ENCODE results near the gene TOP3A. TPM values are rescaled to one million over a fixed set of nuclear protein-coding genes. Genes with fewer than 3 reads are reported as not detected.

TOP3A gene
- polyA plus RNA-seq, 4 donors: 34.3 to 41.7 (median 39.2) TPM

Other genes with a start within 250 kb of the TOP3A start
- 10 to 100 TPM; 33.2 to 41.8 (median 36.0) TPM for gene DRG2, start 227.0 kb downstream of the TOP3A start, polyA plus RNA-seq (ENCODE audit: insufficient read length in 4 of 4)
- 1 to 10 TPM; 2.1 to 3.8 (median 2.8) TPM for gene MYO15A, start 206.2 kb downstream of the TOP3A start, polyA plus RNA-seq (ENCODE audit: insufficient read length in 4 of 4)
- gene ALKBH5, start 131.2 kb downstream of the TOP3A start, polyA plus RNA-seq (ENCODE audit: insufficient read length in 4 of 4): 10 to 100 TPM; 65.2 to 71.8 (median 68.8) TPM
- gene LLGL1, start 89.4 kb downstream of the TOP3A start, polyA plus RNA-seq (ENCODE audit: insufficient read length in 4 of 4): 10 to 100 TPM; 26.7 to 36.9 (median 29.7) TPM
- gene FLII, start 56.3 kb downstream of the TOP3A start, polyA plus RNA-seq (ENCODE audit: insufficient read length in 4 of 4): 100 to 1,000 TPM; 128 to 144 (median 136) TPM
- 10 to 100 TPM; 13.9 to 20.4 (median 16.0) TPM for gene MIEF2, start 54.3 kb downstream of the TOP3A start, polyA plus RNA-seq (ENCODE audit: insufficient read length in 4 of 4)
- gene SMCR8, start 299 bp upstream of the TOP3A start, polyA plus RNA-seq (ENCODE audit: insufficient read length in 4 of 4): 10 to 100 TPM; 15.3 to 16.6 (median 16.4) TPM
- 10 to 100 TPM; 53.9 to 67.4 (median 58.6) TPM for gene SHMT1, start 48.6 kb upstream of the TOP3A start, polyA plus RNA-seq (ENCODE audit: insufficient read length in 4 of 4)
- under 1 TPM; 0.37 to 0.87 (median 0.62) TPM for gene EVPLL, start 62.8 kb upstream of the TOP3A start, polyA plus RNA-seq (ENCODE audit: insufficient read length in 4 of 4)
- under 1 TPM in 2 of 4 donors, not detected in 2; 0.04 to 0.11 TPM for gene LGALS9C, start 161.8 kb upstream of the TOP3A start, polyA plus RNA-seq (ENCODE audit: insufficient read length in 4 of 4)

Data from right renal pelvis (tissue), 4 donors.